GM19240 (cell line): ENCODE results near the gene FARP1.
"Not testable (repeated sequence)": the region's sequence is repeated elsewhere in the genome, so short reads cannot be mapped to it uniquely, and the experiment has no call there.

Experiments
- DNase-seq: peaks from one replicate; pipeline ENCODE4 v3.0.0; 2011; ENCODE audit warnings: low spot score; ENCODE audit not compliant: insufficient read length

Gene FARP1

GRCh38 chr13:98224557-98224956, 81.7 kb downstream of the FARP1 start:
- no peak for DNase-seq

GRCh38 chr13:98225036-98225940, 82.4 kb downstream of the FARP1 start:
- DNase-seq, result no peak

GRCh38 chr13:98226496-98226895, 83.6 kb downstream of the FARP1 start:
- no peak for DNase-seq

- DNase-seq, result no peak
Observed at GRCh38 chr13:98228661-98229341, 85.9 kb downstream of the FARP1 start.

GRCh38 chr13:98230762-98231161, 87.9 kb downstream of the FARP1 start:
- DNase-seq, result not testable (repeated sequence)

GRCh38 chr13:98232456-98232855, 89.6 kb downstream of the FARP1 start:
- no peak for DNase-seq

- DNase-seq, result no peak
Observed at GRCh38 chr13:98233127-98233526, 90.2 kb downstream of the FARP1 start.

GRCh38 chr13:98234348-98234747, 91.5 kb downstream of the FARP1 start:
- no peak for DNase-seq

GRCh38 chr13:98236197-98236596, 93.3 kb downstream of the FARP1 start:
- no peak for DNase-seq

GRCh38 chr13:98237331-98237730, 94.4 kb downstream of the FARP1 start:
- DNase-seq, result no peak

GRCh38 chr13:98239162-98240076, 96.5 kb downstream of the FARP1 start:
- DNase-seq, result no peak

- no peak for DNase-seq
Observed at GRCh38 chr13:98240135-98240534, 97.2 kb downstream of the FARP1 start.

- DNase-seq, result no peak
Observed at GRCh38 chr13:98240974-98241373, 98.1 kb downstream of the FARP1 start.

GRCh38 chr13:98241976-98242375, 99.1 kb downstream of the FARP1 start:
- no peak for DNase-seq

- no peak for DNase-seq
Observed at GRCh38 chr13:98242403-98242802, 99.5 kb downstream of the FARP1 start.

GRCh38 chr13:98243929-98244272, 101.0 kb downstream of the FARP1 start:
- no peak for DNase-seq

GRCh38 chr13:98246538-98247172, 103.8 kb downstream of the FARP1 start:
- no peak for DNase-seq

GRCh38 chr13:98251708-98252107, 108.8 kb downstream of the FARP1 start:
- no peak for DNase-seq

GRCh38 chr13:98252931-98253470, 110.1 kb downstream of the FARP1 start:
- no peak for DNase-seq

- no peak for DNase-seq
Observed at GRCh38 chr13:98253526-98253925, 110.6 kb downstream of the FARP1 start.

- no peak for DNase-seq
Observed at GRCh38 chr13:98254513-98254912, 111.6 kb downstream of the FARP1 start.
